ENCODE measurements around the gene TPCN1. TPM values are rescaled to one million over a fixed set of nuclear protein-coding genes. Genes with fewer than 3 reads are reported as not detected.

Gene TPCN1
- total and polyA plus RNA-seq, 4 donors = 20.8 to 61.7 (median 30.7) TPM

DNA sequence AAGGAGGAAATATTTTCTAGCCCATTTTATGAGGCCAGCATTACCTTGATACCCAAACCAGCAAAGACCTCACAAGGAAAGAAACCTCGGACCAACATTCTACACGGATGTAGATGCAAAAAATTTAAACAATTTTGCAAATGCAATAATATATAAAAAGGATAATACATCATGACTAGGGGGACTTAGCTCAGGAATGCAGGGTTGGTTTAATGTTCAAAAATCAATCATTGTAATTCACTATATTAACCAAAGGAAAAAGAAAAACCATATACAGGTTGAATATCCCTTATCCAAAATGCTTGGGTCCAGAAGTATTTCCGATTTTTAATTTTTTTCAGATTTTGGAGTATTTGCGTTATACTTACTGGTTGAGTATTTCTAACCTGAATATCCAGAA is 33.0 kb downstream of the TPCN1 start:
- no peak overlapping the region for H3K27ac ChIP-seq (ENCODE audit: low read depth in 1 of 2, low read length in 1 of 2)
- no peaks in the 10 kb centered on the region for H3K9me3 ChIP-seq (ENCODE audit: control insufficient read depth in 4 of 4, insufficient read depth in 3 of 4, low read length in 3 of 4)
- H3K27me3 ChIP-seq (ENCODE audit: control insufficient read depth in 3 of 3, insufficient read depth in 3 of 3, low read length in 2 of 3) = no peaks in the 10 kb centered on the region
- H3K9ac ChIP-seq (ENCODE audit: insufficient read depth in 1 of 2, low read length in 2 of 2) = no peak overlapping the region
- TF ChIP-seq, protein P1, sequence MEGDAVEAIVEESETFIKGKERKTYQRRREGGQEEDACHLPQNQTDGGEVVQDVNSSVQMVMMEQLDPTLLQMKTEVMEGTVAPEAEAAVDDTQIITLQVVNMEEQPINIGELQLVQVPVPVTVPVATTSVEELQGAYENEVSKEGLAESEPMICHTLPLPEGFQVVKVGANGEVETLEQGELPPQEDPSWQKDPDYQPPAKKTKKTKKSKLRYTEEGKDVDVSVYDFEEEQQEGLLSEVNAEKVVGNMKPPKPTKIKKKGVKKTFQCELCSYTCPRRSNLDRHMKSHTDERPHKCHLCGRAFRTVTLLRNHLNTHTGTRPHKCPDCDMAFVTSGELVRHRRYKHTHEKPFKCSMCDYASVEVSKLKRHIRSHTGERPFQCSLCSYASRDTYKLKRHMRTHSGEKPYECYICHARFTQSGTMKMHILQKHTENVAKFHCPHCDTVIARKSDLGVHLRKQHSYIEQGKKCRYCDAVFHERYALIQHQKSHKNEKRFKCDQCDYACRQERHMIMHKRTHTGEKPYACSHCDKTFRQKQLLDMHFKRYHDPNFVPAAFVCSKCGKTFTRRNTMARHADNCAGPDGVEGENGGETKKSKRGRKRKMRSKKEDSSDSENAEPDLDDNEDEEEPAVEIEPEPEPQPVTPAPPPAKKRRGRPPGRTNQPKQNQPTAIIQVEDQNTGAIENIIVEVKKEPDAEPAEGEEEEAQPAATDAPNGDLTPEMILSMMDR (IDR thresholded peaks at IDR 0.05; ENCODE audit: control extremely low read depth, extremely low read depth) = no peak
- 97% methylated on average over 4 of the region's 4 CpGs for WGBS, 2 donors
- ATAC-seq (ENCODE audit: insufficient read depth, low FRiP score) (no peak), DNase-seq (no peak)
- peaks cover 0 to 7% (median 2%) of the 10 kb centered on the region in 5 donors for H3K4me1 ChIP-seq (ENCODE audit: control insufficient read depth in 5 of 5, insufficient read depth in 5 of 5, low read length in 5 of 5)
- peaks cover 2 to 12% (median 4%) of the 10 kb centered on the region in 4 donors for H3K36me3 ChIP-seq (ENCODE audit: control insufficient read depth in 4 of 4, insufficient read depth in 4 of 4, low read length in 4 of 4)
- H3K4me3 ChIP-seq = no peak overlapping the region

DNA sequence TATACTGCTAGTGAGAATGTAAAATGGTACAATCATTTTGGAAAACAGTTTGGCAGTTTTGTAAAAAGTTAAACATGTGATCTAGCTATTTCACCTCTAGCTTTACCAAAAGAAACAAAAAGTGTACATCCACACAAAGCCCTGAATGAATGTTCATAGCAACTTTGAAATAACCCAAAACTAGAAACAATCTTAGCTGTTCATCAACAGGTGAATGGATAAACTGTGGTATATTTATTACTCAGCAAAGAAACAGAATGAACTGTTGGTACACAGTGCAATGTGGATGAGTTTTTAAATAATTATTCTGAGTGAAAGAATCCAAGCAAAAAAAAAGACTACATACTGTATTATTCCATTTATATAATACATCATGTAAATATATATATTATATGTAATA is 36.3 kb downstream of the TPCN1 start:
- Histone ChIP-seq H3K4me3 (no peak overlapping the region), H3K9me3 (ENCODE audit: control insufficient read depth in 4 of 4, insufficient read depth in 3 of 4, low read length in 3 of 4) (no peaks in the 10 kb centered on the region), H3K27ac (ENCODE audit: low read depth in 1 of 2, low read length in 1 of 2) (no peak overlapping the region), H3K27me3 (ENCODE audit: control insufficient read depth in 3 of 3, insufficient read depth in 3 of 3, low read length in 2 of 3) (no peaks in the 10 kb centered on the region), H3K36me3 (ENCODE audit: control insufficient read depth in 4 of 4, insufficient read depth in 4 of 4, low read length in 4 of 4) (peaks cover 0 to 6% (median 4%) of the 10 kb centered on the region in 4 donors), H3K9ac (ENCODE audit: insufficient read depth in 1 of 2, low read length in 2 of 2) (no peak overlapping the region), H3K4me1 (ENCODE audit: control insufficient read depth in 5 of 5, insufficient read depth in 5 of 5, low read length in 5 of 5) (peaks cover 0 to 31% (median 16%) of the 10 kb centered on the region in 5 donors)
- DNase-seq (no peak), ATAC-seq (ENCODE audit: insufficient read depth, low FRiP score) (no peak)
- TF ChIP-seq, protein P1 (IDR thresholded peaks at IDR 0.05; ENCODE audit: control extremely low read depth, extremely low read depth) = no peak

DNA sequence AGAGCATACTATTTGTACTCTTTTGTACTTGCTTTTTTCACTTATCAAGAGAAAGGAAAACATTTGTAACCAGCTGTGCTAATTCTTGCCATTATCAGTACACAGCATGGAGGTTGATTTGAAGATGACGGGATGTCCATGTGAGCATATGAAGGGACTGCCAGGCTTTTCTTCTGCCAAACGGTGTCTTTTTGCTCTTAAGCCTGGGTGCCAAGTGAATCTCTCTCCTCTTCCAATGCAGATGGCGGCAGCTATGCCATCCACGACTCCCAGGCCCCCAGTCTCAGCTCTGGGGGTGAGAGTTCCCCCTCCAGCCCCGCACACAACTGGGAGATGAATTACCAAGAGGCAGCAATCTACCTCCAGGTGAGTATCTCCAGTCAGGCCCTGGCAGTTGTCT is 38.9 kb downstream of the TPCN1 start:
- peak overlapping the region; percentile 15 to 17 for H3K27ac ChIP-seq (ENCODE audit: low read depth in 1 of 2, low read length in 1 of 2)
- peaks cover 0 to 9% (median under 1%) of the 10 kb centered on the region in 4 donors for H3K36me3 ChIP-seq (ENCODE audit: control insufficient read depth in 4 of 4, insufficient read depth in 4 of 4, low read length in 4 of 4)
- no peaks in the 10 kb centered on the region for H3K27me3 ChIP-seq (ENCODE audit: control insufficient read depth in 3 of 3, insufficient read depth in 3 of 3, low read length in 2 of 3)
- TF ChIP-seq, protein P1 (IDR thresholded peaks at IDR 0.05; ENCODE audit: control extremely low read depth, extremely low read depth) = no peak
- 67 to 68% methylated on average over 5 of the region's 5 CpGs for WGBS, 2 donors
- H3K4me1 ChIP-seq (ENCODE audit: control insufficient read depth in 5 of 5, insufficient read depth in 5 of 5, low read length in 5 of 5) = peaks cover 0 to 32% (median 16%) of the 10 kb centered on the region in 5 donors
- no peak for ATAC-seq (ENCODE audit: insufficient read depth, low FRiP score)
- H3K9me3 ChIP-seq (ENCODE audit: control insufficient read depth in 4 of 4, insufficient read depth in 3 of 4, low read length in 3 of 4) = no peaks in the 10 kb centered on the region
- H3K4me3 ChIP-seq = no peak overlapping the region
- H3K9ac ChIP-seq (ENCODE audit: insufficient read depth in 1 of 2, low read length in 2 of 2) = no peak overlapping the region
- no peak for DNase-seq
